PC-3 (cell line): ENCODE measurements around the gene HIP1R. TPM values are rescaled to one million over a fixed set of nuclear protein-coding genes. Genes with fewer than 3 reads are reported as not detected.

Source experiments
- total RNA-seq: library from RNA; depleted of rRNA; stranded (reverse); fragments of >200 nt; gene quantifications from 2 replicates; pipeline ENCODE4 v1.2.3, GENCODE V29; 2014; rRNA removed

HIP1R gene
- total RNA-seq, 1 experiment from 2014 or later: 46.1 TPM

Other genes with a start within 250 kb of the HIP1R start
- gene HCAR2, start 132.1 kb upstream of the HIP1R start, total RNA-seq: 0.17 TPM in 1 of 2 replicates, not detected in the other
- not detected in 2 replicates for gene HCAR3, start 118.6 kb upstream of the HIP1R start, total RNA-seq
- 4.0 and 4.7 TPM in 2 replicates for gene HCAR1, start 104.6 kb upstream of the HIP1R start, total RNA-seq
- 83.3 and 91.9 TPM in 2 replicates for gene DENR, start 82.6 kb upstream of the HIP1R start, total RNA-seq
- 0.47 and 0.58 TPM in 2 replicates for gene CCDC62, start 60.9 kb upstream of the HIP1R start, total RNA-seq
- gene VPS37B, start 60.7 kb downstream of the HIP1R start, total RNA-seq: 74.3 and 80.8 TPM in 2 replicates
- 18.4 and 20.9 TPM in 2 replicates for gene ABCB9, start 131.0 kb downstream of the HIP1R start, total RNA-seq
- 33.3 and 35.6 TPM in 2 replicates for gene OGFOD2, start 139.8 kb downstream of the HIP1R start, total RNA-seq
- gene ARL6IP4, start 145.2 kb downstream of the HIP1R start, total RNA-seq: 363 and 486 TPM in 2 replicates